SHP77 treated with DMSO at 0.1 percent for 48 hours (cell line): ENCODE measurements around the gene ARHGAP28.

Source experiments
- DNase-seq: peaks from one replicate; lab custom pipeline; 2025; lab: John Stamatoyannopoulos, UW

The ARHGAP28 gene

GRCh38 chr18:6874315-6874714 is 144.8 kb downstream of the ARHGAP28 start:
- DNase-seq = no peak

- no peak for DNase-seq
Measured at GRCh38 chr18:6875749-6876148, 146.2 kb downstream of the ARHGAP28 start.

- no peak for DNase-seq
Measured at GRCh38 chr18:6876641-6877041, 147.1 kb downstream of the ARHGAP28 start.

- DNase-seq = no peak
Measured at GRCh38 chr18:6877288-6877687, 147.8 kb downstream of the ARHGAP28 start.

GRCh38 chr18:6878556-6879297 is 149.2 kb downstream of the ARHGAP28 start:
- DNase-seq = no peak

GRCh38 chr18:6879508-6880195 is 150.1 kb downstream of the ARHGAP28 start:
- no peak for DNase-seq

GRCh38 chr18:6881034-6881820 is 151.7 kb downstream of the ARHGAP28 start:
- DNase-seq = no peak

GRCh38 chr18:6882401-6882800 is 152.9 kb downstream of the ARHGAP28 start:
- DNase-seq = no peak

GRCh38 chr18:6885006-6885481 is 155.5 kb downstream of the ARHGAP28 start:
- DNase-seq = no peak

- peak; percentile 3 for DNase-seq
Measured at GRCh38 chr18:6885992-6886796, 156.7 kb downstream of the ARHGAP28 start.

- DNase-seq = no peak
Measured at GRCh38 chr18:6886797-6887330, 157.3 kb downstream of the ARHGAP28 start.

GRCh38 chr18:6891788-6892187 is 162.3 kb downstream of the ARHGAP28 start:
- no peak for DNase-seq

GRCh38 chr18:6901286-6901926 is 171.9 kb downstream of the ARHGAP28 start:
- no peak for DNase-seq

- no peak for DNase-seq
Measured at GRCh38 chr18:6917072-6917471, 187.6 kb downstream of the ARHGAP28 start.

GRCh38 chr18:6920099-6920955 is 190.8 kb downstream of the ARHGAP28 start:
- peak; percentile 12 for DNase-seq

- DNase-seq = no peak
Measured at GRCh38 chr18:6921571-6921970, 192.1 kb downstream of the ARHGAP28 start.

GRCh38 chr18:6923220-6923619 is 193.7 kb downstream of the ARHGAP28 start:
- DNase-seq = no peak

- DNase-seq = no peak
Measured at GRCh38 chr18:6927153-6927552, 197.6 kb downstream of the ARHGAP28 start.

- DNase-seq = no peak
Measured at GRCh38 chr18:6928359-6928758, 198.8 kb downstream of the ARHGAP28 start.
